Spleen (tissue), 7 donors: Measurements from ENCODE around the gene ZMYND8.

ENCODE experiments used
- POLR2AphosphoS5 ChIP-seq, 3 donors: sonication (generic); formaldehyde crosslinking; IDR thresholded peaks; one replicate each; pipeline ENCODE4 v1.5.1; 2017; ENCODE audit warnings: antibody characterized with exemption in 3 of 3
- TF ChIP-seq, protein P1 (sequence below), 11 experiments: fragments of 200-600 bp in 7 of 11; fragments of 450-650 bp in 4 of 11; sonication (generic) in 4 of 11; IDR thresholded peaks in 8 of 11; conservative IDR thresholded peaks in 3 of 11; 1 replicate in 7 of 11; 2 replicates in 4 of 11; pipeline versions ENCODE4 v1.4.0 to v1.8.0; 2016 to 2021; ENCODE audit warnings: antibody characterized with exemption in 11 of 11, inconsistent platforms in 4 of 11, mild to moderate bottlenecking in 1 of 11
- donor health status: DM: no; HTN: no; CAD: no; lungs with moderate emphysema.
- donor health status: DM: no; HTN: no; CAD: no.
- donor health status: DM: no; HTN: no; CAD: no.

DNA sequence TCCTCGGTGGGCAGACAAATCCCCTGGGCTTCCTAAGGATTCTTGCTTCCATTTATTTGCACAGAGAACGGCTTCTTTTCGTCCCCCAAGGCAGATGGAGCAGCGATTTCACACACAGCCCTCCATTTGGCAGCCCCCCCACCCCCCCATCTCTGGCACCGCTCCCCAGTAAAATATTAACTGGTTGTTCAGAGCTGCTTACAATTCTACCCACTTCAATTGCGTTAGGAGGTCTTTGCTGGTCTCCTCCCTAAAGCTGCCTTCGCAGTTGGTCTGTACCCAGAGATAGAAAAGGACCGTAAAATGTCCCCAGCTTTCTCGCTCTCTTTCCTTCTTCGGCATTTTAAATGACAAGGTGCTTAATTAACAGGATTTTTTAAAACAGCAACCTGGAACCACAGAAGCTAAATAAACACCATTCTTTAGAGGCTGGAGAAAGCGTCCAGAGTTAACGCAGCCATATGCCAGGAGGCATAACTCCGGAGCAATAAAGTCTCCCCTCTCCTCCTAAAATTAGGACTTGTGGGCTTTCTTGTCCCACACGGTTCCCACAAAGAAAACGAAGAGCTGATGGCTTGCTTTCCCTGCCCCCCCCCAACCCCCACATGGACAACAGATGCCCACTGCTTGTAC is 1.7 kb upstream of the ZMYND8 start:
- TF ChIP-seq, protein P1, sequence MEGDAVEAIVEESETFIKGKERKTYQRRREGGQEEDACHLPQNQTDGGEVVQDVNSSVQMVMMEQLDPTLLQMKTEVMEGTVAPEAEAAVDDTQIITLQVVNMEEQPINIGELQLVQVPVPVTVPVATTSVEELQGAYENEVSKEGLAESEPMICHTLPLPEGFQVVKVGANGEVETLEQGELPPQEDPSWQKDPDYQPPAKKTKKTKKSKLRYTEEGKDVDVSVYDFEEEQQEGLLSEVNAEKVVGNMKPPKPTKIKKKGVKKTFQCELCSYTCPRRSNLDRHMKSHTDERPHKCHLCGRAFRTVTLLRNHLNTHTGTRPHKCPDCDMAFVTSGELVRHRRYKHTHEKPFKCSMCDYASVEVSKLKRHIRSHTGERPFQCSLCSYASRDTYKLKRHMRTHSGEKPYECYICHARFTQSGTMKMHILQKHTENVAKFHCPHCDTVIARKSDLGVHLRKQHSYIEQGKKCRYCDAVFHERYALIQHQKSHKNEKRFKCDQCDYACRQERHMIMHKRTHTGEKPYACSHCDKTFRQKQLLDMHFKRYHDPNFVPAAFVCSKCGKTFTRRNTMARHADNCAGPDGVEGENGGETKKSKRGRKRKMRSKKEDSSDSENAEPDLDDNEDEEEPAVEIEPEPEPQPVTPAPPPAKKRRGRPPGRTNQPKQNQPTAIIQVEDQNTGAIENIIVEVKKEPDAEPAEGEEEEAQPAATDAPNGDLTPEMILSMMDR (IDR thresholded peaks at IDR 0.05 in 8 of 11, conservative IDR thresholded peaks at IDR 0.05 in 3 of 11) = no peak
- no peak for TF ChIP-seq POLR2AphosphoS5 (IDR thresholded peaks at IDR 0.05)
